GM12801 (cell line): ENCODE results near the gene SORCS2.

Experiments used
- CTCF ChIP-seq: IDR thresholded peaks from one replicate; pipeline ENCODE4 v1.5.1; 2011; ENCODE audit warnings: control low read depth; ENCODE audit not compliant: insufficient read length; ENCODE audit errors: extremely low read depth

SORCS2 gene

DNA sequence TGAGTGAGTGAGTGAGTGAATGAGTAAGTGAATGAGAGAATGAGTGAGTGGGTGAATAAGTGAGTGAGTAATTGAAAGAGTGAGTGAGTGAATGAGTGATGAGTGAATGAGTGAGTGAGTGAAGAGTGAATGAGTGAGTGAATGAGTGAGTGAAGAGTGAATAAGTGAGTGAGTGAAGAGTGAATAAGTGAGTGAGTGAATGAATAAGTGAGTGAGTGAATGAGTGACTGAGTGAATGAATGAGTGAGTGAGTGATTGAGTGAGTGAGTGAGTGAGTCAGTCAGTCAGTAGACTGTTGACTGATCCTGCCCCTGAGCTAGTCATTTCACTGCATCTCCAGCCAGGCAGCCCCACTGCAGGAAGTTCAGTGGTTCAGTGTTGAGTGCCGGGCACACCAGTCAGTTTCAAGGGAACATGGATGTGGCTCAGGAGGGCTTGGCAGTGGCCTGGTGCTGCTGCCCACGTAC lies 470.8 kb downstream of the SORCS2 start:
- TF ChIP-seq CTCF: no peak

DNA sequence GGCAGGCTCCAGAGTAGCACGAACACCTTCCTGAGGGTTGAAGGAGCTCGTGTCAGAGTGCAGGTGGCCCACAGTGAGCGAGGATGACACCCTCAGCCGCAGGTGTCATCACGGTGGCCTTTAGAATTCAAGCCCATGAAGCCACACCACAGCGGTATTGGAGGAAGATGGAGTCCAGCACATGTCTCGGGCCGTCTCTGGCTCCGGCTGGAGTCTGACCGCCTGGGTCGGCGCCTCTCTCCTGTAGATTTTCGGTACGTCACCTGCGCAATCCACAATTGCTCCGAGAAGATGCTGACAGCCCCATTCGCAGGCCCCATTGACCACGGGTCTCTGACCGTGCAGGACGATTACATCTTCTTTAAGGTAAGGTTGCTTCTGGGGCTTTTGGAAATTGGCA lies 471.8 kb downstream of the SORCS2 start:
- TF ChIP-seq CTCF: no peak

- no peak for TF ChIP-seq CTCF
Measured at GRCh38 chr4:7665321-7665720, 473.0 kb downstream of the SORCS2 start.

- TF ChIP-seq CTCF: no peak
Measured at GRCh38 chr4:7666011-7666410, 473.7 kb downstream of the SORCS2 start.

GRCh38 chr4:7666744-7667143 lies 474.4 kb downstream of the SORCS2 start:
- TF ChIP-seq CTCF: no peak

DNA sequence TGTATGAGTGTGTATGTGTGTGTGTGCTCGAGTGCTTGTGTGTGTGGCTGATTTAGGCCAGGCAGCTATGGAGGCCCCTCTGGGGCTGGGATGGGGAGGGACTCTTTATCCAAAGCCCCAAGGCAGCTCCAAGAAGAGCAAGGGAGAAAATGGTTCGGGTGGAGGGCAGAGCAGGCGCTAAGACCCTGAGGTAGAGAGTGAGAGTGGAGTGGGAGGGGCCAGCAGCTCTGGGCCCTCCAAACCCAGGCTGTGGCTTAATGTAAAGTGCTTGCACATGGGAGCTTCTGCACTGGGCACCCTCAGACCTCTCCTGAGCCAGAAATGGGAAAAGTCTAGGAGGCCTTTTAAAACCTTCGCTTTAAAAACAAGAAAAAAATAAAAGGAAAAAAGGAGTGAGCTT lies 475.9 kb downstream of the SORCS2 start:
- no peak for TF ChIP-seq CTCF

DNA sequence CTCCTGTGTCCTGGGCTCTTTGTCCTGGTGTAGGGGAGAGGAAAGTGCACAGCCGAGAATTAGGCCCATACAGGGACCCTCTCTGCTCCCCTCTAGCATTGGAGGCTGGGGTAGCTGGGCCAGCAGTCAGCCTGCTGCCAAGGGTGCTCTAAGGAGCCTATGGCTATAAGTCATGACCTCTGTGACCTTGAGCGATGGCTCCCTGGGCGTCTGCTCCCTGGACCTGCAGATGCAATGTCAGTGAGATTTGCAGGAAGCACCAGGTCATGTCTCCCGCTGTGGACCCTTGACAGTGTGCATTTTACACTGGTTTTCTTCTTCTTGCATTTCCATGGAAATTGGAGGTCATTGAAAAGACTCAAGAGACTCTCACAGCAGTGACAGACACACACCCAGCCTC lies 476.5 kb downstream of the SORCS2 start:
- TF ChIP-seq CTCF: no peak

- TF ChIP-seq CTCF: no peak
Measured at GRCh38 chr4:7672601-7673000, 480.3 kb downstream of the SORCS2 start.
